Thymus (tissue), 11 donors: ENCODE results near the gene PPP1R1A. TPM values are rescaled to one million over a fixed set of nuclear protein-coding genes. Genes with fewer than 3 reads are reported as not detected.
A peak's percentile ranks its signal among the peaks of the same experiment; 100 is the strongest.

Source experiments
- DNase-seq, 9 donors: peaks; one replicate each; pipeline ENCODE4 v3.0.0-alpha.2; 2013; ENCODE audit warnings: low spot score in 9 of 9, low read depth in 6 of 9, missing footprints in 1 of 9
- H3K27ac ChIP-seq, 2 donors: one replicate each; pipeline ENCODE4 v1.5.1; 2013; ENCODE audit warnings: control low read depth in 1 of 2, low read depth in 1 of 2, low read length in 1 of 2, mild to moderate bottlenecking in 1 of 2, moderate library complexity in 1 of 2
- H3K27me3 ChIP-seq, 2 donors: one replicate each; pipeline ENCODE4 v1.5.1; 2013; ENCODE audit warnings: low read length in 1 of 2; ENCODE audit not compliant: control insufficient read depth in 2 of 2, insufficient read depth in 1 of 2
- H3K36me3 ChIP-seq, 2 donors: one replicate each; pipeline ENCODE4 v1.5.1; 2013; ENCODE audit warnings: low read length in 1 of 2, mild to moderate bottlenecking in 1 of 2, moderate library complexity in 1 of 2; ENCODE audit not compliant: control insufficient read depth in 2 of 2, insufficient read depth in 2 of 2
- H3K4me1 ChIP-seq, 2 donors: one replicate each; pipeline ENCODE4 v1.5.1; 2013; ENCODE audit warnings: low read length in 2 of 2; ENCODE audit not compliant: control insufficient read depth in 2 of 2, insufficient read depth in 2 of 2
- H3K4me3 ChIP-seq, 2 donors: one replicate each; pipeline ENCODE4 v1.5.1; 2013; ENCODE audit warnings: low read length in 2 of 2, control low read depth in 1 of 2, mild to moderate bottlenecking in 1 of 2
- H3K9me3 ChIP-seq, 2 donors: one replicate each; pipeline ENCODE4 v1.5.1; 2013; ENCODE audit warnings: low read length in 1 of 2, mild to moderate bottlenecking in 1 of 2; ENCODE audit not compliant: control insufficient read depth in 2 of 2, insufficient read depth in 1 of 2
- WGBS: extraction: QIAGEN DNeasy Blood & Tissue Kit; methylation state at CpG from one replicate; pipeline ENCODE4 v1.1.7; 2013; 5-methylcytosine and 5-hydroxymethylcytosine counted together
- polyA plus RNA-seq: library from polyadenylated mRNA; stranded (reverse); fragments of 200-250 nt; gene quantifications from one replicate; pipeline ENCODE4 v1.2.3, GENCODE V29; 2013
- total RNA-seq: library from RNA; stranded (reverse); fragments of 120-200 nt; gene quantifications from one replicate; pipeline ENCODE4 v1.2.4, GENCODE V29; 2013
- donor health status: healthy.

Gene PPP1R1A
- total and polyA plus RNA-seq, 2 donors: 0.09 to 0.91 TPM

DNA sequence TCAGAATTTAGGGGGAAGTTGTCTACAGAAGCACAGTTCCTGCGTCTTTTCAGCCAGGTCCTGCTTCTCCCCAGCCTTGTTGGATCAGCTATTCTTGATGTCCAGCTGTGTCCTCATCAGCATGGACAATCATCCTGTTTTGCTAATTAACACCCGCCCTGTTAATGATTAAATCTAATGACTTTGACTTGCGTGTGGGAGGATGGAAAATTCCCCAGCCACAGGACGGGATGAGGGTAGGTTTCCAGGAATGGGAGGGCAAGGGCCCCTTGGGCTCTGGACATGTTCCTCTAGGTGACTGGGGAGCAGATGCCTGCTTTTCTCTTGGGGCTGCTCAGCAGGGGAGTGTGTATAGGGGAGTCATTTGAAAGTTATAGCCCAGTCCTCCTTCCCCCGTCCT, 5.3 kb upstream of the PPP1R1A start:
- peaks cover 7 to 51% of the 10 kb centered on the region in 2 donors for H3K27me3 ChIP-seq
- no peak overlapping the region for H3K27ac ChIP-seq
- no peaks in the 10 kb centered on the region for H3K9me3 ChIP-seq
- WGBS: 94% methylated on average over 5 of the region's 5 CpGs
- H3K4me1 ChIP-seq: peaks cover 2 to 14% of the 10 kb centered on the region in 2 donors
- H3K4me3 ChIP-seq: no peak overlapping the region
- H3K36me3 ChIP-seq: no peaks in the 10 kb centered on the region
- no peak for DNase-seq

DNA sequence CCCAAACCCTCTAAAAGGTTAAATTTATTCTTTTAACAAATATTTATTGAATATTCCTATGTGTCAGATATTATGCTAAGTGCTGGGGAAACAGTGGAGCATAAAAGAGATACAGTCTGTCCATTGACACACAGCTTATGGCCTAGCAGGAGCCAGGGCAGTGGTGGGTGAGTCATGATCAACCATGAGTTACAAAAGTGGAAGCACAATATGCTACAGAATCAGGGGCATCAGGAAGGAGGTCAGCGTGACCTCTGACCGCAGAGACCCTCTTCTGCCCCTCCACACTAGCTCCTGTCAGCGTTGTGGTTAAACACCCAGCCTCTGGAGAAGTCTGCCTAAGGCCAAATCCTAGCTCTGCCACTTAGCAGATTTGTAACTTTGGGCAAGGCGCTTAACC, 4.7 kb upstream of the PPP1R1A start:
- Histone ChIP-seq H3K4me3 (no peak overlapping the region), H3K9me3 (no peaks in the 10 kb centered on the region), H3K4me1 (peaks cover 2 to 16% of the 10 kb centered on the region in 2 donors), H3K36me3 (no peaks in the 10 kb centered on the region), H3K27me3 (peaks cover 12 to 53% of the 10 kb centered on the region in 2 donors), H3K27ac (no peak overlapping the region)
- WGBS: 83% methylated on average over 4 of the region's 4 CpGs
- DNase-seq: no peak

GRCh38 chr12:54592316-54592715, 3.9 kb upstream of the PPP1R1A start:
- H3K36me3 ChIP-seq: no peaks in the 10 kb centered on the region
- WGBS: 92% methylated on average over 2 of the region's 2 CpGs
- no peak overlapping the region for H3K4me3 ChIP-seq
- peaks cover 2 to 18% of the 10 kb centered on the region in 2 donors for H3K4me1 ChIP-seq
- H3K9me3 ChIP-seq: no peaks in the 10 kb centered on the region
- DNase-seq: no peak
- peaks cover 20 to 61% of the 10 kb centered on the region in 2 donors for H3K27me3 ChIP-seq
- H3K27ac ChIP-seq: no peak overlapping the region

DNA sequence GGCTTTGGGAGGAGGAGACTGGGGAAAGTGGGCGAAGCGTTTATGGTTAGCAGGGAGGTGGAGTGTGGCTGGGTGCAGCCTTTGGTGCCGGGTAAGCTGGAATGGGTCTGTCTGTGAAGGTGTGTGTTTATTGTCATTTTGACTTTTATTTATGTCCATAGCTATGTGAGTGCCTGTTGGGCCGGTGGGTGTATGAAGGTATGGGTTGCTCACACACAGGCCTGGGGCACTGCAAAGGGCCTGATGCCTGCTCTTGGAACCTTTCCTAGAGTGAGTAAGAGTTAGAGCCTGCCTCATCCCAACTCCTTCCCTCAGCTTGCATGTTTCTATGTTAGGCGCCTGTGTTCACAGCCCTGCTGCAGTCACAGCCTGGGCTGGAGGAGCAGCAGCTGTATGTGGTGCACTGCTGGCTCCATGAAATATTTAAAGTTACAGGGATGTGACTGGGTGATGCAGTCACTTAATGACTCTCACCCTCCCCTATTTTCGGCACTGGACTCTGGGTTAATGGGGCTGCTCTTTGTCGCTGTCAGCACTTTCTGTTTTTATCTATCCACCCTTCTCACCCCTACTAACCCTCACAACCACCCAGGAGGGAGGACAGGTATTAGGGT, 2.6 kb upstream of the PPP1R1A start:
- Histone ChIP-seq H3K27me3 (peaks cover 25 to 73% of the 10 kb centered on the region in 2 donors), H3K36me3 (no peaks in the 10 kb centered on the region), H3K27ac (no peak overlapping the region), H3K4me3 (no peak overlapping the region), H3K9me3 (no peaks in the 10 kb centered on the region), H3K4me1 (peaks cover 0 to 7% of the 10 kb centered on the region in 2 donors)
- DNase-seq: no peak
- 93% methylated on average over 7 of the region's 7 CpGs for WGBS

- Histone ChIP-seq H3K27ac (no peak overlapping the region), H3K9me3 (no peaks in the 10 kb centered on the region), H3K27me3 (peaks cover 28 to 81% of the 10 kb centered on the region in 2 donors), H3K4me3 (no peak overlapping the region), H3K36me3 (no peaks in the 10 kb centered on the region), H3K4me1 (peaks cover 0 to 6% of the 10 kb centered on the region in 2 donors)
- DNase-seq: no peak
- 96% methylated on average over 5 of the region's 5 CpGs for WGBS
Observed at GRCh38 chr12:54589964-54590363, 1.5 kb upstream of the PPP1R1A start.

DNA sequence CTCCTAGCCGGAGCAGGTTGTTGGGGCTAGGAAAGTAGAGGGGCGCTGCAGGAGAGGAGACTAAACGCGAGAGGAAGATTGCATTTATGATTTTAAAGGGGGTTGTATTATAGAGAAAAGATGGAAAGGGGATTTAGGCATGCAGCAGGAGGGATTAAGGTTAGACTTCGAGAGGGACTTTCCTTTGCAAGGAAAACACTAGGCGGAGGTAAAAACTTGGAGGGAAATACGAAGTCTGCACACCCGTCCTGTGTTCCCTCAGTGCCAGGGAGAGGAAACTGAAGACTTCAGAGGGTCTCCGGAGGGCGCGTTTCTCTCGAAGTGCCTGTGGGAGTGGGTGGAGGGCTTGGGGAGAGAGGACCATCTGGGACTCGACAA, 420 bp upstream of the PPP1R1A start:
- WGBS: 32% methylated on average over 13 of the region's 13 CpGs
- H3K27ac ChIP-seq: no peak overlapping the region
- DNase-seq: no peak
- H3K4me3 ChIP-seq: peak overlapping the region in 1 of 2 donors; percentile 40
- peaks cover 0 to 6% of the 10 kb centered on the region in 2 donors for H3K4me1 ChIP-seq
- peaks cover 32 to 90% of the 10 kb centered on the region in 2 donors for H3K27me3 ChIP-seq
- no peaks in the 10 kb centered on the region for H3K9me3 ChIP-seq
- H3K36me3 ChIP-seq: no peaks in the 10 kb centered on the region

DNA sequence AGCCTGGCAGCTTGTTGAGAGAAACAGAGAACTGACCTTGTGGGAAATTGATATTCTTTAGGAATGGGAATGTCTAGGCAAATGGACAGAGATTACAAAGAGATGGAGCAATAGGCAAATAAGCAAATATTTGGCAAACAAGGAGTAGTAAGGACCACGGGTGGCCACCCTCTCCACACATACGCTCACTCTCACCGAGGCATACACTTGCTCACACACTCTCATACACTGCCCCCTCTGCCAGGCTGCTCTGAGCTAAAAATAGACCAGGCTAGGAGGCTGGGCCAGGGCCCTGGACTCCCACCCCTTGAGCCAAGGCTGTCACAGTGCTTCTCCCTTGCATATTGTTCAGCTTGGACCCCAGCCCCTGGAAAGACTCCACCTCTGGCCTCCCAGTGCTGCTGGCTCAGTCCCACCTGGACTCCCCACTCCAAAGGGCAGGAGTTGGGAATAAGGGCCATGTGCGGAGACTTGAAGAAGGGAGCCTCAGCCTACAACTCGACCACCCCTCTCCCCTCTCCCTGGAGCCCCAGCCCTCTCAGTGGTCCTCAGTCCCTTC, 1.1 kb downstream of the PPP1R1A start:
- no peak overlapping the region for H3K4me3 ChIP-seq
- peaks cover 0 to 6% of the 10 kb centered on the region in 2 donors for H3K4me1 ChIP-seq
- H3K27me3 ChIP-seq: peaks cover 32 to 95% of the 10 kb centered on the region in 2 donors
- H3K9me3 ChIP-seq: no peaks in the 10 kb centered on the region
- DNase-seq: no peak
- H3K36me3 ChIP-seq: no peaks in the 10 kb centered on the region
- WGBS: 82% methylated on average over 5 of the region's 5 CpGs
- H3K27ac ChIP-seq: no peak overlapping the region

- DNase-seq: no peak
- Histone ChIP-seq H3K27me3 (peaks cover 32 to 91% of the 10 kb centered on the region in 2 donors), H3K9me3 (no peaks in the 10 kb centered on the region), H3K4me1 (peaks cover 0 to 6% of the 10 kb centered on the region in 2 donors), H3K4me3 (no peak overlapping the region), H3K36me3 (no peaks in the 10 kb centered on the region), H3K27ac (no peak overlapping the region)
- WGBS: 99% methylated on average over 2 of the region's 2 CpGs
Observed at GRCh38 chr12:54586620-54587019, 1.8 kb downstream of the PPP1R1A start.

DNA sequence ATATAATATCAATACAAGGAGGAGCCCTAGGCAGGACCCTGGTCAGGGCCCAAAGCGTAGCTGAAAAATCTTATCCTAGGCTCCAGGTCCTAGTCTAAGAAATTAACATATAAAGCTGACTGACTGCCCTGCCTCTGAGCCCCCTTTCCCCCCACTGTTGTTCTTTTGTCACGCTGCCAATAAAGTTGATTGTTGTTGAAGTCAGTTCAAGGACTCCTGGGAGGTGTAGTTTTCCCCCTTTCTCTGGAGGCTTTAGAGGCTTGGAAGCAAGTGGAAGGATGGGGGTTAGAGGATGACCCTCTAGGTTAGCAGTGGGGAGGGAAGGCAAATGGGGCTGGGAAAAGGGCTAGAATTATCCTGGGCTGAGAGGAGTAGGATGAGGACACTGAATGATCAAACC, 3.2 kb downstream of the PPP1R1A start:
- Histone ChIP-seq H3K27ac (no peak overlapping the region), H3K9me3 (no peaks in the 10 kb centered on the region), H3K36me3 (no peaks in the 10 kb centered on the region), H3K27me3 (peaks cover 32 to 77% of the 10 kb centered on the region in 2 donors), H3K4me3 (no peak overlapping the region), H3K4me1 (peaks cover 0 to 6% of the 10 kb centered on the region in 2 donors)
- 97% methylated on average over 2 of the region's 2 CpGs for WGBS
- no peak for DNase-seq
